K562 (cell line): ENCODE data around the gene TAF5L. TPM values are rescaled to one million over a fixed set of nuclear protein-coding genes. Genes with fewer than 3 reads are reported as not detected.

Source experiments
- ATAC-seq: fragments of 200-7000 bp; cut with Tn5 transposase; 3 replicates; pipeline ENCODE4 v1.9.1; 2020; ENCODE audit warnings: moderate library complexity
- BruUV-seq: library from RNA; stranded (reverse); fragments of 400-500 nt; replicated peaks from 2 replicates; lab custom pipeline; 2021; lab: Mats Ljungman, UMichigan
- CTCF ChIA-PET: fragments of 300-600 bp; formaldehyde crosslinking; extraction: SDS; loops from one replicate; lab custom pipeline; 2021; ENCODE audit warnings: low intra/inter-chr PET ratio; lab: Yijun Ruan, JAX
- POLR2A ChIA-PET: fragments of 300-600, 350-650 bp; sonication (Branson Sonifier 250); formaldehyde crosslinking; extraction: SDS; loops from one replicate; lab custom pipeline; 2021; ENCODE audit warnings: antibody characterized with exemption, inconsistent platforms; lab: Yijun Ruan, JAX
- DNase-seq, 4 experiments: peaks; one replicate each; pipeline versions ENCODE4 v3.0.0 to v3.0.0-alpha.2; 2011 to 2018; ENCODE audit warnings: low spot score in 3 of 4, mixed read lengths in 3 of 4; ENCODE audit errors: extremely low read depth in 1 of 4
- FAIRE-seq: peaks from 2 replicates; lab custom pipeline; 2011; peaks lifted over from hg19 to GRCh38; lab: Jason Lieb, UNC
- H2AFZ ChIP-seq: 2 replicates; pipeline ENCODE4 v1.6.0; 2011; ENCODE audit warnings: low read depth, low read length, control low read depth, inconsistent platforms
- H3K27ac ChIP-seq: fragments of 200-600 bp; 3 replicates; pipeline ENCODE4 v1.8.0; 2011; ENCODE audit warnings: low read depth, mild to moderate bottlenecking, control low read depth, inconsistent platforms, low read length, moderate library complexity, mixed read lengths; ENCODE audit errors: extremely low read depth
- H3K27me3 ChIP-seq, 2 experiments: fragments of 300-600 bp in 1 of 2; 2 replicates in 1 of 2; 3 replicates in 1 of 2; pipeline versions ENCODE4 v1.6.0 to v1.8.0; 2011; ENCODE audit warnings: inconsistent platforms in 2 of 2, low read length in 2 of 2, mild to moderate bottlenecking in 1 of 2, mixed read lengths in 1 of 2, moderate library complexity in 1 of 2; ENCODE audit not compliant: control insufficient read depth in 2 of 2, insufficient read depth in 2 of 2
- H3K36me3 ChIP-seq: fragments of 300-600 bp; 3 replicates; pipeline ENCODE4 v1.8.0; 2011; ENCODE audit warnings: mild to moderate bottlenecking, low read length, inconsistent platforms; ENCODE audit not compliant: control insufficient read depth, insufficient read depth
- H3K4me1 ChIP-seq, 2 experiments: fragments of 200-600 bp in 1 of 2; replicated peaks in 1 of 2; 2 replicates in 1 of 2; 3 replicates in 1 of 2; pipeline versions ENCODE4 v1.5.1 to v1.8.0; 2011; ENCODE audit warnings: inconsistent platforms in 2 of 2, low read length in 2 of 2, mild to moderate bottlenecking in 1 of 2, mixed read lengths in 1 of 2, moderate library complexity in 1 of 2; ENCODE audit not compliant: control insufficient read depth in 2 of 2, insufficient read depth in 2 of 2
- H3K4me2 ChIP-seq: 2 replicates; pipeline ENCODE4 v1.6.1; 2011; ENCODE audit warnings: low read length, control low read depth, inconsistent platforms, mixed read lengths; ENCODE audit not compliant: insufficient read depth
- H3K4me3 ChIP-seq: fragments of 200-600 bp; sonication (generic), shearing (Covaris generic); 2 replicates; pipeline ENCODE4 v1.5.1; 2016; ENCODE audit warnings: control low read depth, inconsistent platforms
- H3K79me2 ChIP-seq: fragments of 200-600 bp; 3 replicates; pipeline ENCODE4 v1.8.0; 2011; ENCODE audit warnings: low read length, inconsistent platforms; ENCODE audit not compliant: control insufficient read depth, insufficient read depth
- H3K9ac ChIP-seq, 2 experiments: 2 replicates each; pipeline versions ENCODE4 v1.6.0 to v1.6.1; 2011; ENCODE audit warnings: low read depth in 2 of 2, low read length in 2 of 2, control low read depth in 1 of 2, inconsistent platforms in 1 of 2, mild to moderate bottlenecking in 1 of 2, mixed read lengths in 1 of 2; ENCODE audit not compliant: insufficient read depth in 1 of 2
- H3K9me1 ChIP-seq: one replicate; pipeline ENCODE4 v1.6.0; 2011; ENCODE audit warnings: inconsistent platforms, mild to moderate bottlenecking, low read length, moderate library complexity; ENCODE audit not compliant: control insufficient read depth, insufficient read depth
- H3K9me3 ChIP-seq: replicated peaks from 2 replicates; pipeline ENCODE4 v1.5.1; 2011; ENCODE audit warnings: low read depth, low read length, inconsistent platforms; ENCODE audit not compliant: control insufficient read depth, insufficient read depth
- H4K20me1 ChIP-seq: replicated peaks from 2 replicates; pipeline ENCODE4 v1.6.1; 2011; ENCODE audit warnings: low read length, inconsistent platforms, mixed read lengths; ENCODE audit not compliant: control insufficient read depth, insufficient read depth
- ELF4 ChIP-seq: fragments of 450-650 bp; formaldehyde crosslinking; IDR thresholded peaks from 2 replicates; pipeline ENCODE4 v1.4.0; 2022; ENCODE audit warnings: missing genetic modification characterization
- IFI16 ChIP-seq: fragments of 250-450 bp; sonication (Bioruptor Pico); IDR thresholded peaks from 2 replicates; pipeline ENCODE4 v2.1.2; 2022; ENCODE audit warnings: mild to moderate bottlenecking, inconsistent platforms
- ILK ChIP-seq: fragments of 450-650 bp; IDR thresholded peaks from 2 replicates; pipeline ENCODE4 v1.6.1; 2016; ENCODE audit warnings: missing genetic modification characterization, low read depth, mild to moderate bottlenecking, missing compliant biosample characterization, moderate library complexity, borderline replicate concordance
- NFE2L1 ChIP-seq: fragments of 450-650 bp; IDR thresholded peaks from 2 replicates; pipeline ENCODE4 v1.6.1; 2016; ENCODE audit warnings: missing genetic modification characterization, low read depth, mild to moderate bottlenecking, missing compliant biosample characterization, moderate library complexity, borderline replicate concordance
- NONO ChIP-seq, 2 experiments: fragments of 200-400 bp in 1 of 2; fragments of 450-650 bp in 1 of 2; formaldehyde crosslinking in 1 of 2; IDR thresholded peaks; 2 replicates each; pipeline ENCODE4 v1.6.1; 2017; ENCODE audit warnings: low read depth in 2 of 2, mild to moderate bottlenecking in 2 of 2, moderate library complexity in 2 of 2, low read length in 1 of 2
- RBM14 ChIP-seq: fragments of 200-400 bp; formaldehyde crosslinking; IDR thresholded peaks from 2 replicates; pipeline ENCODE4 v1.6.1; 2018; ENCODE audit warnings: low read depth, mild to moderate bottlenecking, low read length, moderate library complexity, borderline replicate concordance; ENCODE audit not compliant: insufficient read depth
- TSC22D4 ChIP-seq: fragments of 450-650 bp; IDR thresholded peaks from 2 replicates; pipeline ENCODE4 v1.6.1; 2016; ENCODE audit warnings: missing genetic modification characterization, missing biosample characterization, control low read depth
- ZC3H11A ChIP-seq: IDR thresholded peaks from 2 replicates; pipeline ENCODE4 v1.6.1; 2012; ENCODE audit warnings: low read depth, low read length, improper control_type of control experiment
- ZNF124 ChIP-seq: sonication (generic); formaldehyde crosslinking; IDR thresholded peaks from 2 replicates; pipeline ENCODE4 v1.8.1; 2022; ENCODE audit warnings: missing genetic modification reagents
- ZNF263 ChIP-seq: sonication (generic); formaldehyde crosslinking; IDR thresholded peaks from 2 replicates; pipeline ENCODE4 v1.8.0; 2022; ENCODE audit warnings: mild to moderate bottlenecking, missing genetic modification reagents, borderline replicate concordance
- WGBS: fragments of 100-300 bp; shearing (Covaris generic); methylation state at CpG from one replicate; pipeline ENCODE4 v1.1.6; 2016; ENCODE audit warnings: low coverage, mixed read lengths; ENCODE audit not compliant: insufficient coverage; ENCODE audit errors: missing lambda C conversion rate; 5-methylcytosine and 5-hydroxymethylcytosine counted together
- in situ Hi-C: fragments of 300-500 bp; cut with MboI; formaldehyde crosslinking; loops from 4 replicates; pipeline ENCODE4 v1.15.0; 2018; ENCODE audit warnings: inconsistent platforms, mixed read lengths
- intact Hi-C: fragments of 100-400 bp; cut with micrococcal nuclease; formaldehyde crosslinking; loops from 2 replicates; pipeline ENCODE4 v1.14.2; 2022
- polyA plus RNA-seq, 8 experiments: library from polyadenylated mRNA; depleted of rRNA in 4 of 8; stranded (reverse) in 5 of 8; unstranded in 3 of 8; fragments of >200 nt; fragmentation: Nextera tagmentation in 2 of 8; fragmentation: Illumina TruSeq in 1 of 8; extraction: Ambion mirVana in 2 of 8; extraction: Trizol in 1 of 8; gene quantifications; 2 replicates each; pipeline versions ENCODE4 v1.2.1 to v1.2.3, GENCODE V29; 2011 to 2014; ENCODE audit warnings: inconsistent platforms in 1 of 8, missing spikeins in 1 of 8
- total RNA-seq, 7 experiments: library from RNA; depleted of rRNA in 6 of 7; stranded (reverse); fragments of >200 nt in 6 of 7; fragmentation: Illumina TruSeq in 2 of 7; extraction: Trizol in 2 of 7; gene quantifications; 2 replicates each; pipeline versions ENCODE4 v1.2.1 to v1.2.3, GENCODE V29; 2011 to 2021; ENCODE audit warnings: low replicate concordance in 1 of 7
- TF ChIP-seq, protein P1 (sequence below): fragments of 450-650 bp; formaldehyde crosslinking; IDR thresholded peaks from 2 replicates; pipeline ENCODE4 v1.4.0; 2020; ENCODE audit warnings: mild to moderate bottlenecking, moderate library complexity
- TF ChIP-seq, protein P2 (sequence below): IDR thresholded peaks from 2 replicates; pipeline ENCODE4 v1.6.1; 2014; ENCODE audit warnings: antibody characterized with exemption
- TF ChIP-seq, protein P3 (sequence below): fragments of 450-650 bp; IDR thresholded peaks from 2 replicates; pipeline ENCODE4 v1.6.1; 2016

TAF5L gene
- total and polyA plus RNA-seq, 9 of the 15 experiments (the other 6 are each of a cell fraction or from before 2014, with no cell fraction given): 2.2 to 34.2 (median 23.3) TPM

DNA sequence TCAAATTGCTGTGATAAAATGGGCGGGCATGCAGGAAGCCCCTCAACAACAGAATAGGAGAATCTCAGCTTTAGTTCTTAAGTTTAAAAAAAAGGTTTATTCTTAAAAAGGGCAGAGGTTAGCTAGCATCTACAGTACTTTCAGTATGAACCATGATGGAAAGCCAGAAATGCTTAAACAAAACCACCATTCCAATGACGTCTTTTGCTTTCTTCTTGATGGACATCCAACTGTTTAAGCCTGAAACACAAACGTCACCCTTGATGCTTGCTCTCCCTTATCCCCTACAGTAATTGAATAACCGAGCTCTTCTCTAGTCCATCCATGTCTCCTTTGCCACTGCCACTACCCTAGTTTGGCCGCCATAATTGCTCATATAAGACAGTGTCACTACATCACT lies 25.7 kb downstream of the TAF5L start:
- no peak overlapping the region for H3K4me2 ChIP-seq
- H3K4me3 ChIP-seq: no peak overlapping the region
- BruUV-seq: no TSS peak
- FAIRE-seq (no peak), ATAC-seq (no peak), DNase-seq (no peak)
- in situ Hi-C loops: no loop called here
- H4K20me1 ChIP-seq: no peaks in the 10 kb centered on the region; the same call in 1 of the 2 replicates
- no peaks in the 10 kb centered on the region for H3K27me3 ChIP-seq
- TF ChIP-seq NFE2L1 (tag) (no peak), ILK (tag) (no peak), ZC3H11A (no peak), ZNF263 (CRISPR knock-in tag) (no peak), NONO (IDR thresholded peaks at IDR 0.05; ENCODE audit: low read depth in 2 of 2, low read length in 1 of 2) (no peak), TSC22D4 (tag) (no peak), RBM14 (no peak), ELF4 (no peak), ZNF124 (CRISPR knock-in tag) (no peak), IFI16 (CRISPR knock-in tag) (no peak)
- TF ChIP-seq, protein P1, sequence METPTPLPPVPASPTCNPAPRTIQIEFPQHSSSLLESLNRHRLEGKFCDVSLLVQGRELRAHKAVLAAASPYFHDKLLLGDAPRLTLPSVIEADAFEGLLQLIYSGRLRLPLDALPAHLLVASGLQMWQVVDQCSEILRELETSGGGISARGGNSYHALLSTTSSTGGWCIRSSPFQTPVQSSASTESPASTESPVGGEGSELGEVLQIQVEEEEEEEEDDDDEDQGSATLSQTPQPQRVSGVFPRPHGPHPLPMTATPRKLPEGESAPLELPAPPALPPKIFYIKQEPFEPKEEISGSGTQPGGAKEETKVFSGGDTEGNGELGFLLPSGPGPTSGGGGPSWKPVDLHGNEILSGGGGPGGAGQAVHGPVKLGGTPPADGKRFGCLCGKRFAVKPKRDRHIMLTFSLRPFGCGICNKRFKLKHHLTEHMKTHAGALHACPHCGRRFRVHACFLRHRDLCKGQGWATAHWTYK (CRISPR knock-in tag): no peak
- TF ChIP-seq, protein P2, sequence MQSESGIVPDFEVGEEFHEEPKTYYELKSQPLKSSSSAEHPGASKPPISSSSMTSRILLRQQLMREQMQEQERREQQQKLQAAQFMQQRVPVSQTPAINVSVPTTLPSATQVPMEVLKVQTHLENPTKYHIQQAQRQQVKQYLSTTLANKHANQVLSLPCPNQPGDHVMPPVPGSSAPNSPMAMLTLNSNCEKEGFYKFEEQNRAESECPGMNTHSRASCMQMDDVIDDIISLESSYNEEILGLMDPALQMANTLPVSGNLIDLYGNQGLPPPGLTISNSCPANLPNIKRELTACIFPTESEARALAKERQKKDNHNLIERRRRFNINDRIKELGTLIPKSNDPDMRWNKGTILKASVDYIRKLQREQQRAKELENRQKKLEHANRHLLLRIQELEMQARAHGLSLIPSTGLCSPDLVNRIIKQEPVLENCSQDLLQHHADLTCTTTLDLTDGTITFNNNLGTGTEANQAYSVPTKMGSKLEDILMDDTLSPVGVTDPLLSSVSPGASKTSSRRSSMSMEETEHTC: no peak
- TF ChIP-seq, protein P3, sequence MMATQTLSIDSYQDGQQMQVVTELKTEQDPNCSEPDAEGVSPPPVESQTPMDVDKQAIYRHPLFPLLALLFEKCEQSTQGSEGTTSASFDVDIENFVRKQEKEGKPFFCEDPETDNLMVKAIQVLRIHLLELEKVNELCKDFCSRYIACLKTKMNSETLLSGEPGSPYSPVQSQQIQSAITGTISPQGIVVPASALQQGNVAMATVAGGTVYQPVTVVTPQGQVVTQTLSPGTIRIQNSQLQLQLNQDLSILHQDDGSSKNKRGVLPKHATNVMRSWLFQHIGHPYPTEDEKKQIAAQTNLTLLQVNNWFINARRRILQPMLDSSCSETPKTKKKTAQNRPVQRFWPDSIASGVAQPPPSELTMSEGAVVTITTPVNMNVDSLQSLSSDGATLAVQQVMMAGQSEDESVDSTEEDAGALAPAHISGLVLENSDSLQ: no peak
- H3K36me3 ChIP-seq: peaks cover 63% of the 10 kb centered on the region
- no peak overlapping the region for H3K27ac ChIP-seq
- no peaks in the 10 kb centered on the region for H3K9me3 ChIP-seq
- CTCF ChIA-PET: no interaction called here
- H3K9me1 ChIP-seq: no peaks in the 10 kb centered on the region
- H3K9ac ChIP-seq: no peak overlapping the region
- H3K79me2 ChIP-seq: peaks cover 13% of the 10 kb centered on the region; the same call in 1 of the 3 replicates
- WGBS: 88% methylated on average over 5 of the region's 5 CpGs
- POLR2A ChIA-PET: interaction anchor here (2.2 kb wide), 1 partner anchor 17 kb away, joined by 7 read pairs; no protein-coding TSS in a partner anchor
- H3K4me1 ChIP-seq: no peaks in the 10 kb centered on the region
- H2AFZ ChIP-seq: no peak overlapping the region
- intact Hi-C loops: no loop called here
